ENCODE data around the gene EPC2. TPM values are rescaled to one million over a fixed set of nuclear protein-coding genes. Genes with fewer than 3 reads are reported as not detected.

The EPC2 gene
- total and polyA plus RNA-seq, 2 of the 8 experiments (the other 6 are each of a cell fraction or from before 2014, with no cell fraction given): 16.1 to 25.7 TPM

DNA sequence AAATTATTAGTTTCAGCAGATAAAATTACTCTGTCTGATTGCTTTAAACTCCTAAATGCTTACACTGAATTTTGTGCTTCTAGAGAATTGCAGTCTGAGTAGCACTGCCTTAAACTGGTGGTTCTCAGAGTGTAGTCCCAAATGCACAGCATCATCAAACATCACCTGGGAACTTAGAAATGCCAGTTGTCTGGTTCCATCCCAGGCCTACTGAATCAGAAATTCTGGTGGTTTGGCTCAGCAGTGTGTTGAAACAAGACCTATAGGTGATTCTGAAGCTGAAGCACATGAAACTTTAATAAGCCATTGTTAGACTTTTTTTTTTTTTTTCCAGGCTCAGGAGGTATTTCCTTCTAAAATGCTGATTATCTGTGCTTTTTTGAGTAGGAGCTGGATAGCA is 22.0 kb downstream of the EPC2 start:
- Histone ChIP-seq H3K18ac (ENCODE audit: extremely low read depth, low read length) (no peak overlapping the region), H3K56ac (replicated peaks; ENCODE audit: insufficient read length, low read depth, low read length) (no peak overlapping the region), H2BK120ac (replicated peaks; ENCODE audit: low read depth, low read length) (no peak overlapping the region), H3K4me3 (ENCODE audit: extremely low read depth in 1 of 4, insufficient read depth in 2 of 4, low read depth in 3 of 4, low read length in 4 of 4) (no peak overlapping the region), H3K4me2 (ENCODE audit: insufficient read depth in 1 of 2, low read depth in 2 of 2, low read length in 2 of 2) (no peak overlapping the region), H3K79me1 (ENCODE audit: low read depth, low read length) (peaks cover 2% of the 10 kb centered on the region; the same call in 1 of the 2 replicates), H3K23ac (ENCODE audit: insufficient read length) (no peak overlapping the region), H4K8ac (ENCODE audit: extremely low read depth, insufficient read depth, low read length) (no peak overlapping the region), H3K9ac (replicated peaks in 1 of 4; ENCODE audit: extremely low read depth in 1 of 4, low read depth in 3 of 4, low read length in 3 of 4) (no peak overlapping the region), H4K5ac (ENCODE audit: insufficient read length, low read depth, low read length) (no peak overlapping the region), H3K4me1 (replicated peaks in 1 of 4; ENCODE audit: control insufficient read depth in 3 of 4, insufficient read depth in 4 of 4, low read length in 3 of 4) (peaks cover 0 to 3% (median 0%) of the 10 kb centered on the region in 4 experiments; a peak in 1 of 7 replicates), H4K20me1 (replicated peaks in 1 of 2; ENCODE audit: control insufficient read depth in 1 of 2, insufficient read depth in 2 of 2, low read length in 2 of 2) (peaks cover 2 to 10% of the 10 kb centered on the region in 2 experiments), H3K23me2 (ENCODE audit: low read depth, low read length) (no peaks in the 10 kb centered on the region), H2AK5ac (ENCODE audit: low read depth, low read length) (no peak overlapping the region), H3K79me2 (ENCODE audit: control insufficient read depth in 1 of 2, insufficient read depth in 2 of 2, low read length in 2 of 2) (peaks cover 10 to 96% of the 10 kb centered on the region in 2 experiments), H2BK15ac (ENCODE audit: low read length) (no peak overlapping the region), H2BK20ac (ENCODE audit: low read length) (no peak overlapping the region), H3K9me3 (ENCODE audit: insufficient read depth in 2 of 2, low read depth in 1 of 2, low read length in 1 of 2) (no peaks in the 10 kb centered on the region), H2AFZ (ENCODE audit: low read length) (no peak overlapping the region), H3K27ac (ENCODE audit: low read depth, low read length) (no peak overlapping the region), H3K4ac (replicated peaks; ENCODE audit: insufficient read length, low read depth, low read length) (no peak overlapping the region), H3K14ac (ENCODE audit: insufficient read length) (no peak overlapping the region), H4K91ac (replicated peaks; ENCODE audit: insufficient read length, low read length) (no peak overlapping the region), H2BK5ac (ENCODE audit: low read depth, low read length) (no peak overlapping the region), H2BK12ac (ENCODE audit: low read depth, low read length) (no peak overlapping the region), H3K27me3 (replicated peaks in 1 of 4; ENCODE audit: control insufficient read depth in 3 of 4, extremely low read depth in 1 of 4, insufficient read depth in 3 of 4, low read length in 3 of 4) (no peaks in the 10 kb centered on the region), H3K36me3 (ENCODE audit: control insufficient read depth in 2 of 4, insufficient read depth in 4 of 4, low read length in 3 of 4) (no peaks in the 10 kb centered on the region)
- FAIRE-seq (no peak), DNase-seq (ENCODE audit: low read depth in 1 of 2, low spot score in 2 of 2) (no peak)
- CTCF ChIA-PET (ENCODE audit: partially characterized antibody): interaction anchor here (0.6 kb wide), 1 partner anchor 11 kb away, joined by 3 read pairs; no protein-coding TSS in a partner anchor
- POLR2A ChIA-PET (ENCODE audit: partially characterized antibody): no interaction called here
- TF ChIP-seq, protein P1, sequence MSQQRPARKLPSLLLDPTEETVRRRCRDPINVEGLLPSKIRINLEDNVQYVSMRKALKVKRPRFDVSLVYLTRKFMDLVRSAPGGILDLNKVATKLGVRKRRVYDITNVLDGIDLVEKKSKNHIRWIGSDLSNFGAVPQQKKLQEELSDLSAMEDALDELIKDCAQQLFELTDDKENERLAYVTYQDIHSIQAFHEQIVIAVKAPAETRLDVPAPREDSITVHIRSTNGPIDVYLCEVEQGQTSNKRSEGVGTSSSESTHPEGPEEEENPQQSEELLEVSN (IDR thresholded peaks at IDR 0.05): no peak
- TF ChIP-seq TEAD4 (IDR thresholded peaks at IDR 0.05; ENCODE audit: low read depth, low read length) (no peak), JUND (IDR thresholded peaks at IDR 0.05; ENCODE audit: low read length) (no peak), YY1 (IDR thresholded peaks at IDR 0.05; ENCODE audit: low read depth, low read length) (no peak), BACH1 (IDR thresholded peaks at IDR 0.05; ENCODE audit: low read length) (no peak), SUZ12 (IDR thresholded peaks at IDR 0.05; ENCODE audit: low read length) (no peak), JUN (IDR thresholded peaks at IDR 0.05; ENCODE audit: low read depth, low read length) (no peak), BCL11A (IDR thresholded peaks at IDR 0.05; ENCODE audit: low read depth in 2 of 2, low read length in 2 of 2) (no peak), SIN3A (conservative IDR thresholded peaks at IDR 0.05 in 1 of 2, IDR thresholded peaks at IDR 0.05 in 1 of 2; ENCODE audit: low read depth in 1 of 2, low read length in 2 of 2) (no peak), RXRA (IDR thresholded peaks at IDR 0.05; ENCODE audit: insufficient read depth, low read depth, low read length) (no peak), ZNF274 (IDR thresholded peaks at IDR 0.05; ENCODE audit: borderline replicate concordance, extremely low read depth, low read length) (no peak), SIX5 (IDR thresholded peaks at IDR 0.05; ENCODE audit: low read depth, low read length) (no peak), NANOG (IDR thresholded peaks at IDR 0.05; ENCODE audit: insufficient read depth, low read depth, low read length, poor library complexity, severe bottlenecking) (no peak), SIRT6 (IDR thresholded peaks at IDR 0.05; ENCODE audit: low read length) (no peak), CHD1 (IDR thresholded peaks at IDR 0.05; ENCODE audit: low read depth, low read length) (no peak)

All from H1 (cell line).